Activated T-cell treated with anti-CD3 and anti-CD28 coated beads, Interleukin-2, amount 50 U/mL, for 24 hours (primary cell): ENCODE results near the gene EDAR.
A peak's percentile ranks its signal among the peaks of the same experiment; 100 is the strongest.

Experiments used
- DNase-seq: peaks from one replicate; pipeline ENCODE4 v3.0.0-alpha.2; 2020
- H3K27ac Mint-ChIP-seq: 2 replicates; pipeline ENCODE4 v1.8.0; 2020; ENCODE audit warnings: mild to moderate bottlenecking, mixed read lengths
- H3K27me3 Mint-ChIP-seq: 2 replicates; pipeline ENCODE4 v1.8.0; 2020; ENCODE audit warnings: mixed read lengths
- H3K36me3 Mint-ChIP-seq: 2 replicates; pipeline ENCODE4 v1.8.0; 2020; ENCODE audit warnings: low read depth, mixed read lengths
- H3K4me1 Mint-ChIP-seq: 2 replicates; pipeline ENCODE4 v1.8.0; 2020; ENCODE audit warnings: low read depth, mixed read lengths
- H3K4me3 Mint-ChIP-seq: 2 replicates; pipeline ENCODE4 v1.8.0; 2020; ENCODE audit warnings: mild to moderate bottlenecking, moderate library complexity, mixed read lengths
- H3K9me3 Mint-ChIP-seq: 2 replicates; pipeline ENCODE4 v1.8.0; 2020; ENCODE audit warnings: mixed read lengths

EDAR gene

DNA sequence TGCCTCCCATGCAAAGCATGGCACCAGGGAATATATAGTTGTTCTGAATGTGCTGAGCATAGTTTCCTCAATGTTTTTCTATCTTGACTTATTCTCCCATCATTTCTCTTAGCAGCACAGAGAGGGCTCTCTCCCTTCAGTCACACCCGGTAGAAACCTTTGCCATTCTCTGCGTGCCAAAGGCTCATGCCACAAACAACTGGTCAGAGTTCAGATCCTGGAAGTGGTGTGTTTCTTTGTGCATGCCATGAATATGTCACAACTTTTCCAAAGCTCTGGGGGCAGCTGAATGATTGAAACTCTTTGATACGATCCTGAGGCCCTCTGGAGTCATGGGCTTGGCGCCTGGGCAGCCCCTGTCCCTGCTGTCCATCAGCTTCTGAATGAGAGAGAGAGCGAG lies 28.0 kb upstream of the EDAR start:
- H3K27ac Mint-ChIP-seq: no peak overlapping the region
- no peak for DNase-seq
- peaks cover 19% of the 10 kb centered on the region for H3K4me1 Mint-ChIP-seq
- H3K36me3 Mint-ChIP-seq: no peaks in the 10 kb centered on the region
- no peaks in the 10 kb centered on the region for H3K27me3 Mint-ChIP-seq
- no peak overlapping the region for H3K4me3 Mint-ChIP-seq
- no peaks in the 10 kb centered on the region for H3K9me3 Mint-ChIP-seq

DNA sequence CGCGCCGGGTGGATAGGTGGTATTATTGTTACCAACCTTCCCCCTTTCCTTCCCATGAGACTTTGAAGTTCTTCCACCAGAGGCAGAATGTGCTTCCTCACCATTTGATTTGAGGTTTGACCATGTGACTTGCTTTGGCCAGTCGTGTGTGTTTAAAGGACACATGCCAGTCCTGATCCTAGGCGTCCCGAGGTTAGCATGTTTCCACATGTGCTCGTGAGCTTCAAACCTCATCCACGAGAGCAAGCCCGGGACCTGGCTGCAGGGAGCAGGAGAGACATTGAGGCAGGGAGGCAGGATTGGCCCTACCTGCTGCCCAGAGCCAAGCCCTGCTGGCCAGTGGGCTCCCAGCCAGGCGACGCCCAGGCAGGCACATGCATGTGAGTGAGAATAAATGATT lies 27.4 kb upstream of the EDAR start:
- Mint-ChIP-seq H3K9me3 (no peaks in the 10 kb centered on the region), H3K27ac (no peak overlapping the region), H3K36me3 (no peaks in the 10 kb centered on the region), H3K4me1 (peaks cover 17% of the 10 kb centered on the region), H3K4me3 (no peak overlapping the region), H3K27me3 (no peaks in the 10 kb centered on the region)
- no peak for DNase-seq

DNA sequence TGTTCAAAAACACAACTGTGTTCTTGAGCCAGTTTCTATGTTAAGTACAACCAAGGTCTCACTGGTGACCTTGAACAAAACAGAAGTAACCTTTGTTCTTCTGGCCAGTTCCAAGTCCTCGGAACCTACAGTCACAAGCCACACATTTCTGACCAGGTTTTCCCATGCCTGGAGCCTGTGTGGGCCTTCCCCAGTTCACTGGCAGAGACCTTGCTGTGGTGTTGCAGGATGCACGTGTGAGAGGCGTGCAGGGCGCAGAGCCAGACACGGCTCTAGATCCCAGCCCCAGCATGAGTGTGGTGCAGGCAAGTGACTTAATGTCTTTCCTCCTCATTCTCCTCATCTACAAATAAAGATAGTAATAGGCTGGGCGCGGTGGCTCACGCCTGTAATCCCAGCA lies 25.5 kb upstream of the EDAR start:
- peaks cover 14% of the 10 kb centered on the region for H3K4me1 Mint-ChIP-seq
- DNase-seq: no peak
- no peak overlapping the region for H3K4me3 Mint-ChIP-seq
- H3K27me3 Mint-ChIP-seq: no peaks in the 10 kb centered on the region
- H3K27ac Mint-ChIP-seq: no peak overlapping the region
- H3K36me3 Mint-ChIP-seq: no peaks in the 10 kb centered on the region
- H3K9me3 Mint-ChIP-seq: no peaks in the 10 kb centered on the region

DNA sequence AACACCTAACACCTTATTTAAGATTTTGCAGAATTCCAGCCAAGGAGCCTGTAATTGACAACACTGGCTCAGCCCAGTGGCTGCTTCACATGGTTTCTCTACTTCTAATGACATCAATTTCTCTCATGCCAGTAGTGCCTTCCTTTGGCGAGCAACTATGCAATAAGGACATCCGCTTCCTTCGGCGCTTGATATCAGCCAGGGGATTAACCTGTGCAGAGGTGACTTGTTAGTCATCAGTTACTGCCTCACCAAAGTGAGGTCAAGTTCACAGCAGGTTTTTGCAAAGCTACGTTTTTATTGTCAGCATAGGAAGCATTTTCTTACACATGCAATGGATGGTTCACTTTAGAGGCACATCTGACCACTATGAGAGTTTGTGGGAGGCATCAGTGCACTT lies 24.0 kb upstream of the EDAR start:
- no peak for DNase-seq
- H3K36me3 Mint-ChIP-seq: no peaks in the 10 kb centered on the region
- no peaks in the 10 kb centered on the region for H3K27me3 Mint-ChIP-seq
- H3K27ac Mint-ChIP-seq: no peak overlapping the region
- no peak overlapping the region for H3K4me3 Mint-ChIP-seq
- no peaks in the 10 kb centered on the region for H3K9me3 Mint-ChIP-seq
- H3K4me1 Mint-ChIP-seq: peaks cover 12% of the 10 kb centered on the region

DNA sequence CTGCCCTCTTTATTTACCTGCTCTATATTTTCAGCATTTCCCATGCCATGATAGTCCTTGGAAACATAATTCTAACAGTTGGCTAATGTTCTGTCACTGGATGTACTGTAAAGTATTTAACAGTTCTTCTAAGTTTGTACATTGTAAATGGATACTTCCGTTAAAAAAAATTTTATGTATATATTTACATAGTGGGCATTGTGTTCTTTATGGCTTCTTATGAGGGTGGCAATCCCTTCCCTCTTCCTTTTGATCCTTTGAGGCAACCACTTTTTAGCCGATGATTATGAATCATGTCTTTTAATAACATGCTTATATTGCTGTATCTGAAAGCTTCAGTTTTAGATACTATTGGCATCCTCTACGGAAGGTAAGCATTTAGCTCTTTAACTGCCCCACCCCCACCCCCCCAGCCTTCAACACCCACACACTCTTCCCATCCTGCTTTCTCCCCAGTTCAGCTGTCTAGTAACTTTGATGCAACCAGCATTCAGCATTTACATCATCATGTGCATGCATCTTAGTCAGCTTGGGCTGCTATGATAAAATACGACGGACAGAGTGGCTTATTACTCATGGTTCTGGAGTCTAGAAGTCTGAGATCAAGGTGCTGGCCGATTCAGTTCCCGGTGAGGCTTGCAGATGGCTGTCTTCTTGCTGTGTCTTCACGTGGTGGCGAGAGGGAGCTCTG lies 21.0 kb upstream of the EDAR start:
- H3K9me3 Mint-ChIP-seq: no peaks in the 10 kb centered on the region
- no peaks in the 10 kb centered on the region for H3K36me3 Mint-ChIP-seq
- DNase-seq: no peak
- no peak overlapping the region for H3K27ac Mint-ChIP-seq
- peaks cover 14% of the 10 kb centered on the region for H3K4me1 Mint-ChIP-seq
- H3K4me3 Mint-ChIP-seq: no peak overlapping the region
- no peaks in the 10 kb centered on the region for H3K27me3 Mint-ChIP-seq

DNA sequence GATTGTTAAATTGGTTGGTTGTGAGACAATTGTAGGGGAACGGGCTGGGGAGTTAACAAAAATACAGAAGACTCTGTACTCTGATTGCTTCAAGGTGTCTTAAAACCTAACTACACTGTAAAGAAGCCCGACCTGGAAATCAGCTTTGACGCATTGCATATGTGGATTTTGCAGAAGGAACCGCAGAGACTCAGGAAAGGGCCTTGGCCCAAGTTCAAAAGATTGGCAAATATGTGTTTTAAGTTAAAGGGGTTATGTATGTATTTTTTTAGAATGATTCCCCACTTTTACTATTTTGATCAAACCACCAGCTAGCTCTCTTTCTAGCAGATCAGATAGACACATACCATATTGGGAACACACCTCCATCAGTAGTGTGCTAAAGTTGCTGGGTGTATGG lies 18.0 kb upstream of the EDAR start:
- no peak overlapping the region for H3K27ac Mint-ChIP-seq
- no peak for DNase-seq
- no peaks in the 10 kb centered on the region for H3K9me3 Mint-ChIP-seq
- peaks cover 16% of the 10 kb centered on the region for H3K4me1 Mint-ChIP-seq
- no peaks in the 10 kb centered on the region for H3K36me3 Mint-ChIP-seq
- H3K27me3 Mint-ChIP-seq: no peaks in the 10 kb centered on the region
- H3K4me3 Mint-ChIP-seq: no peak overlapping the region

DNA sequence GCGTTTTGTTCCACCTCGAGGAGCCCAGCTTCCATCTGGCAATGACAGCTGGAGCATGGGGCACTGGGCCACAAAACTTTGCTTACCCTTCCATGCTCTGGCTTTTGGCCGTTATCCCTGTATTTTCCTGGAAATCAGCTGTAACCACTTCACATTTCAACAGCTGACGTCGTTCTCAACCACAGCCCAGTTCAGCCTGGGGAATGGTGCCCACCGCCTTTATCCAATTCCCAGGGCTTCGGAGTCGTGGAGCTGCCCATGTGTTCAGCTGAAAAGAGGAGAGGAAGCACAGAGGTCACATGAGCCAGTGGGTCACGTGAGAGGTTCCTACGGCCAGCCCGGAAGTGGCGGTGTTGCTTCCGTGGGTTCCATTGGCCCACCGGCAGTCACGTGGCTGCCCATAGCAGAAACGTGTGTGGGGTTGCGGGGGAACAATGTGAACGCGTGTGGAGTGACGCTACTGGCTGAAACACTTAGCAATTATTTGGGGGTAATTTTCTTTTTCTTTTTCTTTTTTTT lies 16.7 kb upstream of the EDAR start:
- Mint-ChIP-seq H3K4me1 (peaks cover 22% of the 10 kb centered on the region), H3K4me3 (no peak overlapping the region), H3K9me3 (no peaks in the 10 kb centered on the region), H3K27ac (no peak overlapping the region), H3K36me3 (no peaks in the 10 kb centered on the region), H3K27me3 (no peaks in the 10 kb centered on the region)
- no peak for DNase-seq

DNA sequence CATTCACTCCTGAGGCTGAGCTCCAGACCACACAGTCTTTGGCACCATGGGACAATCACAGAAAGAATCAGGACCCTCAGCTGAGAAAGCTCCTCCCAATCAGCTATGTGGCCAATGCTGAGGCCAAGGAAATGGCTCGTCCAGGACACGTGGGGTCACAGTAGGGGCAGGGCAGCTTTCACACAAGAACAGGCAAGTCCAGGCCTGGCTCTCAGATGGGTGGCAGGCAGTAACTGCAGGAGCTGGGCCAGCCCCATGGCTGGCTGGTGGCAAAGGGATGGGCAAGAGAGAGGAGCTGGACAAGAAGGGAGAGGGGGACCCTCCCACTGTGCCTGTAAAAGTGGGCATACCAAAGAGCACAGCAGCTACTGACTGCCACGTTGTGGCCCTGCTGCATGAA lies 12.2 kb upstream of the EDAR start:
- H3K4me3 Mint-ChIP-seq: no peak overlapping the region
- no peaks in the 10 kb centered on the region for H3K9me3 Mint-ChIP-seq
- no peak for DNase-seq
- H3K27ac Mint-ChIP-seq: no peak overlapping the region
- no peaks in the 10 kb centered on the region for H3K36me3 Mint-ChIP-seq
- H3K4me1 Mint-ChIP-seq: peaks cover 13% of the 10 kb centered on the region
- no peaks in the 10 kb centered on the region for H3K27me3 Mint-ChIP-seq

DNA sequence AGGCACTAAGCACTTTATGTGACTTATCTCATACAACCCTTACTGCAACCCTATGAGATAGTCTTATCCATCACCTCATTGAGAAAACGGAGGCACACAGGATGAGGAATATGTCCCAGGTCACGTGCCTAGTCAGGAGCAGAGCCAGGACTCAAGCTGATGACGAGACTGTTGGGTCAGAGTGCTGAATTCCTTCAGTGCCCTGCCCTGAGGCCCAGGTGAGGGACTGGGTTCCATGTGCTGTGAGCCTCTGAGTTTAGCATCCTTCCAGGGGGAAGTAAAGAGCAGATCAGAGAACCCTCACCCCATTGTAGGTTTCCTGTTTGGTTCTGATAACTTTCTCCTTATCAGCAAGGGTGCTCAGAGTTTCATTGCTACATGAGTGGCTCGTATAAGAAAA lies 11.7 kb upstream of the EDAR start:
- H3K4me1 Mint-ChIP-seq: peaks cover 13% of the 10 kb centered on the region
- H3K27me3 Mint-ChIP-seq: no peaks in the 10 kb centered on the region
- H3K9me3 Mint-ChIP-seq: no peaks in the 10 kb centered on the region
- H3K27ac Mint-ChIP-seq: no peak overlapping the region
- no peak overlapping the region for H3K4me3 Mint-ChIP-seq
- no peak for DNase-seq
- no peaks in the 10 kb centered on the region for H3K36me3 Mint-ChIP-seq

DNA sequence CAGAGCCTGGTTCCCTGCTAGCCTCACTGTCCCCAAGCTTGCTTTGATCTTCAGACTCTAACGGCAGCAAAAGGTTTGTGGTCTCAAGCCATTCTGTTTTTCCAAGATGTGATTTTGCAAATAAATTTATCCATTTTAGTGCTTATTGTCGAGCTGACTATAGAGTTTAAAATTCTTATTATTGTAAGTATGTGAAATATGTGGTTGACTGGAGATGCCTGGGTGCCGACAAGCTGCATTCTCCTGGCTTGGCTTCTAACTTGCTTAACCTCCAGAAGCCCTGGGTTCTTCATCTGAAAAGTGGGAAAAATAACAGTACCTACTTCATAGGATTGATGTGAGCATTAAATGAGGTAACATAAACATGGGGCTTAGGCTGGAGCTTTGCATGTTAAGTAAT lies 9.9 kb upstream of the EDAR start:
- no peaks in the 10 kb centered on the region for H3K9me3 Mint-ChIP-seq
- H3K27ac Mint-ChIP-seq: no peak overlapping the region
- H3K4me1 Mint-ChIP-seq: peaks cover 13% of the 10 kb centered on the region
- no peaks in the 10 kb centered on the region for H3K27me3 Mint-ChIP-seq
- no peak for DNase-seq
- H3K4me3 Mint-ChIP-seq: no peak overlapping the region
- H3K36me3 Mint-ChIP-seq: no peaks in the 10 kb centered on the region

DNA sequence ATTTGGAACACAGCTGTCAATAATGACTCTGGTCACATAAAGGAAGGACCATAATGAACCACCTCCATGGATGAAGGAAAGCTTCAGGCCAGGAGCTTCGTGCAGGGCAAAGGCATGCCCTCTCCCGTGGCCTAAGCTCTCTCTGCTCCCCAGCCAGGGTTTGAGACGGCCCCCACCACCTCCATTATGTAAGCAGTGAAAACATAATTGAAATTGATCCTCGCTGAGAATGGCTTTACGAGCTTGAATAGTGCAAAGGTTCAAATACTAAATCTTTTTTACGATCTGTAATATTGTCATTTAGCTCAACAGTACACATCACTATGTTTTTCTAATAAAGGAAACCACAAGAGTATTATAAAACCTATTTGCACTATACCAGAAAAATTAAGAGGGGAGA lies 5.2 kb upstream of the EDAR start:
- H3K4me3 Mint-ChIP-seq: no peak overlapping the region
- no peaks in the 10 kb centered on the region for H3K9me3 Mint-ChIP-seq
- no peaks in the 10 kb centered on the region for H3K27me3 Mint-ChIP-seq
- H3K27ac Mint-ChIP-seq: no peak overlapping the region
- no peak for DNase-seq
- peaks cover 13% of the 10 kb centered on the region for H3K4me1 Mint-ChIP-seq
- no peaks in the 10 kb centered on the region for H3K36me3 Mint-ChIP-seq

DNA sequence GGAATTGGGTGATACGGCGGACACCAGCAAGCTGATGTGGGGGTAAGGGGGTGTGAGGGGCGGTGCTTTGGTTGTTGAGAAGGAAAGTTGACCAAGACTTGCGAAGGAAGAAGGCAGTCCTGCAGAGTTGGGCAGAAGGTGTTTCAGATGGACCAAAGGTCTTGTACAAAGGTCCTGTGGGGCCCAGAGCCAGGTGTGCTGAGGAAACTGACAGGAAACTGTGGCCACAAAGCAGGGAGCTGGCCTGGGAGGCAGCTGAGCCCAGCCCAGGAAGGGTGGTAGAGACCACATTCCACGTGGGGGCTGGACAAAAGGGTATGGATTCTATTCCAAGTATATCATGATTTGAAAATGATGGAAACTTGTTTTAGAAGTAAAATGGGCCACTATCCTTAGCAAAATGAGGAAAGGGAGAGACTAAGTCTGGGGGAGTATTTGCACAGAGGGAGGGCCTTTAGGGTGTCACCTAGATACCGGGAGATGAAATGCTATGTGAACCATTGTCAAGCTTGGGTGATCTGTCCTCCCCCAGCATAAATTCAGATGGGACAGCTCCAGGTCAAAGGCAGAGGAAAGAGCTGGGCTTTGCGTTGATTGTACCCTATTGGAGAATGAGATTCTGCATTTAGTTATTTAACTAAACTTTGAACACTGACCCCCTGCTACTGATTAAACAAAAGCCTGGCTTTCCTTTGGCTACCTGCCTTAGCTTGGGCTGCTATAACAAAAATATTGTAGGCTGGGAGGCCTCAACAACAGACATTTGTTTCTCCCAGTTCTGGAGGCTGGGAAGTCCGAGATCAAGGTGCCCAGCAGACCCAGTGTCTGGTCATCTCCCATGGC lies 4.3 kb upstream of the EDAR start:
- Mint-ChIP-seq H3K9me3 (no peaks in the 10 kb centered on the region), H3K4me1 (peaks cover 22% of the 10 kb centered on the region), H3K36me3 (no peaks in the 10 kb centered on the region), H3K4me3 (no peak overlapping the region), H3K27ac (no peak overlapping the region), H3K27me3 (no peaks in the 10 kb centered on the region)
- DNase-seq: no peak

DNA sequence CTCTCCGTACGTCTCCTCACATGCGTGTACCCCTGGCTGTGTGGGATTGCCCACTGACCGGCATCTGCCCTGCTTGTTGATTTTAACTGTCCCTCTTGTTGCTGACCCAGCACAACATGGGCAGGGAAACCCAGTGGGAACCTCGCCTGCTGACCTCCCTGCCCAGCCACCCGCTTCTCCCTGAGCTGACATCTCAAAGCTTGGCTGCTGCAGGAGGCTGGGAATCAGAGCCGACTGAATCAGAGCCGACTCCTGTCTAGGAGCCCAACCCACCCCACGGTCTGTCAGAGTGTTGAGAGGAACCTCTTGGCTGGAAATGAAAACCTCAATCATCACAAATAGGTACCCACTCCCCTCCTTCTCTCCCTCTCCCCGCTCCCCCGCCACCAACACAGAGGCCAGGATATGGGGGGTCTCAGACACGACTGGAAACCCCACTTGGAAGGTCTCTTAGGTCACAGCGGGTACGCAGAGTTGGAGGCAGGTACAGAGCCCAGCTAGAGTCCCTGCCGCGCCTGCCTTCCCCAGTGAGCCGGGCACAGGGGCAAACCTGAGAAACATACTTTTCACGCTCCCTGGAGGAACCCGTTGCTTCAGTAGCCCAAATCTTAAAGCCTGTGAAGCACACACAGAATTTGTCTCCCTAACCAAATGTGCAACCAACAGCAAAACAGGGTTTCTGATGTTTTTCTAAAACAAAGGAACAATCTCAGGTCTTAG lies 784 bp downstream of the EDAR start:
- no peaks in the 10 kb centered on the region for H3K9me3 Mint-ChIP-seq
- peak overlapping the region; percentile 73 for H3K4me3 Mint-ChIP-seq
- H3K27me3 Mint-ChIP-seq: no peaks in the 10 kb centered on the region
- H3K36me3 Mint-ChIP-seq: no peaks in the 10 kb centered on the region
- peak overlapping the region; percentile 83 for H3K27ac Mint-ChIP-seq
- no peak for DNase-seq
- H3K4me1 Mint-ChIP-seq: peaks cover 58% of the 10 kb centered on the region

DNA sequence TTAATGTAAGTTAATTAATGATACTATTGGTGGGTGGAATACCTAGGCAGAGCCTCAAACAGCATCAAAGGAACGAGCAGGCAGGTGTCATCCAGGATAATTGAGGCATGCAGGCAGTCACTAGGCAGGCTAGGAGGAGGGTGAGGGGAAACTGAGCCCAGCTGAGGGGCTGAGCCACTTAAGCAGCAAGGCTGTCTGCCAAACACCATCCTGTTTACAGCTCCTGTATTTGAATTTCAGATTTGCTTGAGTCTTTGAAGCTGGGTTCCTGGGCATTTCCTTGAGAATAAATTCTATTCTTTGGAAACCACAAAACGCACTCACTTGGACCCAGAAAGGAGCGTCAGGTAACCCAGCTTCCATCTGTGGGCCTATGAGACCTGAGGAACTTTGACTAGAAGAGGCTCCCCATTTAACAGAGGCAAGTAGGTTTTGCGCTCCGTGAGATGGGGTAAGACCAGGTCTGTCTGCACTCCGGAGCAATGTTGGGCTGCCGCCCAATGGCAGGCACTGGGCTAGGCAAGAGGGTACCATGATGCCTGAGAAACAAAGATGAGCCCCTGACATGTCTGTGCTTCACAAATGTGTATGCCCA lies 2.0 kb downstream of the EDAR start:
- Mint-ChIP-seq H3K27ac (no peak overlapping the region), H3K27me3 (no peaks in the 10 kb centered on the region), H3K9me3 (no peaks in the 10 kb centered on the region), H3K4me1 (peaks cover 60% of the 10 kb centered on the region), H3K36me3 (no peaks in the 10 kb centered on the region), H3K4me3 (peak overlapping the region; percentile 73)
- DNase-seq: no peak
